ENCODE data around the gene RAB11FIP2. TPM values are rescaled to one million over a fixed set of nuclear protein-coding genes. Genes with fewer than 3 reads are reported as not detected.
A peak's percentile ranks its signal among the peaks of the same experiment; 100 is the strongest.

The RAB11FIP2 gene
- total and polyA plus RNA-seq, 2 of the 8 experiments (the other 6 are each of a cell fraction or from before 2014, with no cell fraction given) = 3.1 to 12.7 TPM

DNA sequence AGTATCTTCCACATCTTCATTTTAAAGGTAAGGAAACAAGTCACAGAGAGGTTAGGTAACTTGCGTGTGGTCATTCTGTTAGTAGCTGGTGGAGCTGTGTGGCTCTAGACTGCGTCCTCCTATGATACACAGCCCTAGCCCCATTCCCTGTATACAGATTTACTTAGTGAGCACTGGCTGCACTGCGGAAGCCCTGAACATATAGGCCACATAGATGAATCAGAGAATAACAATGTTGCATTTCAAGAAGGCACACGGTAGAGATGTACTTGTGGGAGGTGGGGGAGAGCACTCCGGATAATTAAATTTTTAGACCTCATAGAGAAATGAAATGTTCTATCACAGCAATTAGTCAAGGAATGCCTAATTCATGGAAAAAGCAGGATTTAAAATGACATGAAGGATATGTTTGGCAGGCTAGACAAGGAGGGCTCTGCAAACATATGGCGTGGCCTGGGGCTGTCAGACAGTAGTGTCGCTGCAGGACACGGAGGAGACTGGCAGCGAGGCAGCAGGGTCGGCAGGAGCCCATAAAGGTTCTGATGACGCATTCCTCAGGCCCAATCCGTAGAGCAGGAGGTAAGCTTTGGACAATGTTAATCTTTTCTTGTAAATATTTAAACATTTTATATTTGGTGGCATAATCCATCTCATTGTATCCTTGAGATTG is 29.5 kb downstream of the RAB11FIP2 start:
- no peak overlapping the region for H2AFZ ChIP-seq (ENCODE audit: low read length)
- H3K56ac ChIP-seq (replicated peaks; ENCODE audit: insufficient read length, low read depth, low read length) = no peak overlapping the region
- no peak overlapping the region for H2BK20ac ChIP-seq (ENCODE audit: low read length)
- H2BK15ac ChIP-seq (ENCODE audit: low read length) = no peak overlapping the region
- no peak overlapping the region for H3K14ac ChIP-seq (ENCODE audit: insufficient read length)
- peaks cover 0 to 2% of the 10 kb centered on the region in 2 experiments for H4K20me1 ChIP-seq (replicated peaks in 1 of 2; ENCODE audit: control insufficient read depth in 1 of 2, insufficient read depth in 2 of 2, low read length in 2 of 2)
- no peak overlapping the region for H2BK12ac ChIP-seq (ENCODE audit: low read depth, low read length)
- H3K27me3 ChIP-seq (replicated peaks in 1 of 4; ENCODE audit: control insufficient read depth in 3 of 4, extremely low read depth in 1 of 4, insufficient read depth in 3 of 4, low read length in 3 of 4) = no peaks in the 10 kb centered on the region
- FAIRE-seq (peak; percentile 13), DNase-seq (ENCODE audit: low read depth in 1 of 2, low spot score in 2 of 2) (no peak)
- ChIA-PET CTCF (ENCODE audit: partially characterized antibody) (no interaction called here), POLR2A (ENCODE audit: partially characterized antibody) (interaction anchor here (1.2 kb wide), 1 partner anchor 16 kb away, joined by 3 read pairs; no protein-coding TSS in a partner anchor)
- H3K4ac ChIP-seq (replicated peaks; ENCODE audit: insufficient read length, low read depth, low read length) = no peak overlapping the region
- no peaks in the 10 kb centered on the region; a peak in 1 of 8 replicates for H3K36me3 ChIP-seq (ENCODE audit: control insufficient read depth in 2 of 4, insufficient read depth in 4 of 4, low read length in 3 of 4)
- no peaks in the 10 kb centered on the region for H3K9me3 ChIP-seq (ENCODE audit: insufficient read depth in 2 of 2, low read depth in 1 of 2, low read length in 1 of 2)
- WGBS, 2 experiments (ENCODE audit: extremely low coverage in 1 of 2, insufficient coverage in 1 of 2, insufficient read length in 1 of 2, insufficient replicate concordance in 2 of 2, low coverage in 1 of 2, low lambda C conversion rate in 2 of 2, missing lambda C conversion rate in 1 of 2) = 89% methylated on average over 12 of the region's 12 CpGs; no CpG with 5 or more reads in 1 of the 2 experiments
- no peak for TF ChIP-seq BCL11A (IDR thresholded peaks at IDR 0.05; ENCODE audit: low read depth in 2 of 2, low read length in 2 of 2)
- TF ChIP-seq TBP (IDR thresholded peaks at IDR 0.05; ENCODE audit: low read depth, low read length) = no peak
- no peak for TF ChIP-seq PHF8 (conservative IDR thresholded peaks at IDR 0.05; ENCODE audit: low read depth, low read length)
- TF ChIP-seq, protein P1, sequence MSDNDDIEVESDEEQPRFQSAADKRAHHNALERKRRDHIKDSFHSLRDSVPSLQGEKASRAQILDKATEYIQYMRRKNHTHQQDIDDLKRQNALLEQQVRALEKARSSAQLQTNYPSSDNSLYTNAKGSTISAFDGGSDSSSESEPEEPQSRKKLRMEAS (IDR thresholded peaks at IDR 0.05) = no peak
- TF ChIP-seq, protein P2, sequence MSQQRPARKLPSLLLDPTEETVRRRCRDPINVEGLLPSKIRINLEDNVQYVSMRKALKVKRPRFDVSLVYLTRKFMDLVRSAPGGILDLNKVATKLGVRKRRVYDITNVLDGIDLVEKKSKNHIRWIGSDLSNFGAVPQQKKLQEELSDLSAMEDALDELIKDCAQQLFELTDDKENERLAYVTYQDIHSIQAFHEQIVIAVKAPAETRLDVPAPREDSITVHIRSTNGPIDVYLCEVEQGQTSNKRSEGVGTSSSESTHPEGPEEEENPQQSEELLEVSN (IDR thresholded peaks at IDR 0.05) = no peak
- TF ChIP-seq BRCA1 (IDR thresholded peaks at IDR 0.05; ENCODE audit: low read depth, low read length) = no peak
- H4K8ac ChIP-seq (ENCODE audit: extremely low read depth, insufficient read depth, low read length) = no peak overlapping the region
- no peak overlapping the region for H2BK5ac ChIP-seq (ENCODE audit: low read depth, low read length)
- H4K91ac ChIP-seq (replicated peaks; ENCODE audit: insufficient read length, low read length) = no peak overlapping the region
- no peaks in the 10 kb centered on the region for H3K79me1 ChIP-seq (ENCODE audit: low read depth, low read length)
- no peak overlapping the region for H3K4me2 ChIP-seq (ENCODE audit: insufficient read depth in 1 of 2, low read depth in 2 of 2, low read length in 2 of 2)
- H2AK5ac ChIP-seq (ENCODE audit: low read depth, low read length) = no peak overlapping the region
- no peaks in the 10 kb centered on the region; the same call in 1 of the 2 replicates for H3K23me2 ChIP-seq (ENCODE audit: low read depth, low read length)
- no peak overlapping the region for H3K4me3 ChIP-seq (ENCODE audit: extremely low read depth in 1 of 4, insufficient read depth in 2 of 4, low read depth in 3 of 4, low read length in 4 of 4)
- H3K23ac ChIP-seq (ENCODE audit: insufficient read length) = no peak overlapping the region
- no peak overlapping the region for H3K27ac ChIP-seq (ENCODE audit: low read depth, low read length)
- peaks cover 2 to 9% (median 4%) of the 10 kb centered on the region in 4 experiments; a peak in 4 of 7 replicates for H3K4me1 ChIP-seq (replicated peaks in 1 of 4; ENCODE audit: control insufficient read depth in 3 of 4, insufficient read depth in 4 of 4, low read length in 3 of 4)
- no peaks in the 10 kb centered on the region for H3K79me2 ChIP-seq (ENCODE audit: control insufficient read depth in 1 of 2, insufficient read depth in 2 of 2, low read length in 2 of 2)
- H2BK120ac ChIP-seq (replicated peaks; ENCODE audit: low read depth, low read length) = no peak overlapping the region
- no peak overlapping the region for H3K18ac ChIP-seq (ENCODE audit: extremely low read depth, low read length)
- H3K9ac ChIP-seq (replicated peaks in 1 of 4; ENCODE audit: extremely low read depth in 1 of 4, low read depth in 3 of 4, low read length in 3 of 4) = no peak overlapping the region
- H4K5ac ChIP-seq (ENCODE audit: insufficient read length, low read depth, low read length) = no peak overlapping the region
